Measurements from ENCODE around the gene PTBP2. TPM values are rescaled to one million over a fixed set of nuclear protein-coding genes. Genes with fewer than 3 reads are reported as not detected.

Gene PTBP2
- total RNA-seq, 1 donor from 2014 or later = 43.6 TPM

- DNase-seq (ENCODE audit: low read depth) = no peak
Observed at GRCh38 chr1:96820671-96821070, 99.1 kb downstream of the PTBP2 start.

- no peak for DNase-seq (ENCODE audit: low read depth)
Observed at GRCh38 chr1:96825231-96825630, 103.6 kb downstream of the PTBP2 start.

DNA sequence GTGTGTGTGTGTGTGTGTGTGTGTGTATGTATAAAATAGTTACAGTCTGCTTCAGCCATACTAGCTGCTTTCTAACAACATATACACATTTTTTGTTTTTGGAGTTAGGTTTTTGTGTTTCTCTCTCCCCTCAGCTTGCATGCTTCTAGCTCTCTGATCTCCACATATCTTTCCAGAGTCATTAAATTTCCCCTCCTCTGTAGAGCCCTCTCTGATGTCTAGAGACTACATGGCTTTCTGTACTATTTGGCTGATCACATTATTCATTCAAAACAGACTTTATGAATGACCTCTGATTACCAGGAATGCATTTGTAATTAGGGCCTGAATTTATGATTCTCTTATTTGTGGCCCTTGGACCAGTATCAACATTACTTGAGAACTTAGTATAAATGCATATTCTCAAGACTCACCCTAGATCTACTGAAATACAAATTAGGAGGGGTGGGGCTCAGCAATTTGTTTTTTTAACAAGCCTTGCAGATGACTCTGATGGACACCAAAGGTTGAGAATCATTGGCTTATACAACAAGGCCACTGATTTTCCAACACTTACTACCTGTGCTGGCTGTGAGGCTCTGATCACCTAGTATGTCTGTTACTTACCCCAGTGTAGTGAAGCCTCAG is 104.5 kb downstream of the PTBP2 start:
- no peak for DNase-seq (ENCODE audit: low read depth)

DNA sequence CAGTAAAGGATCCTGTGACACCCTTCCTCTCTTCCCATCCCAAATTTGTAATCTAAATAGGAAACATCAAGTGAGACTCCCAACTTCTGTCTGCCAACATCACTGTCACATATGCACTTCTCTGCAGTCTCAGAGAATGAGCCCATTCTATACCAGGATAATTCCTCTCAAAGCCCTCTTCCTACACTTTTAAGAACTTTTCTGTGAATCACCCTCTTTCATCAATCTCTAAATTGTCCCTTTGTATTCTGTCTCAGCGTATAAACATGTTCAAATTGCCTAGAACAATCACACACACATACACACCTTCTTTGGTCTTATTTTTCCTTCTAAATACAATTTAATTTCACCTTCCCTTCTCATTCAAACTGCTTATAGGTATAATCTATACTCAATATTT is 111.8 kb downstream of the PTBP2 start:
- DNase-seq (ENCODE audit: low read depth) = no peak

GRCh38 chr1:96834986-96835385 is 113.4 kb downstream of the PTBP2 start:
- DNase-seq (ENCODE audit: low read depth) = peak; percentile 22

GRCh38 chr1:96837057-96837780 is 115.6 kb downstream of the PTBP2 start:
- no peak for DNase-seq (ENCODE audit: low read depth)

- DNase-seq (ENCODE audit: low read depth) = no peak
Observed at GRCh38 chr1:96837781-96838216, 116.2 kb downstream of the PTBP2 start.

GRCh38 chr1:96840396-96840795 is 118.8 kb downstream of the PTBP2 start:
- no peak for DNase-seq (ENCODE audit: low read depth)

- no peak for DNase-seq (ENCODE audit: low read depth)
Observed at GRCh38 chr1:96842215-96842614, 120.6 kb downstream of the PTBP2 start.

GRCh38 chr1:96843196-96843595 is 121.6 kb downstream of the PTBP2 start:
- DNase-seq (ENCODE audit: low read depth) = peak; percentile 55

DNA sequence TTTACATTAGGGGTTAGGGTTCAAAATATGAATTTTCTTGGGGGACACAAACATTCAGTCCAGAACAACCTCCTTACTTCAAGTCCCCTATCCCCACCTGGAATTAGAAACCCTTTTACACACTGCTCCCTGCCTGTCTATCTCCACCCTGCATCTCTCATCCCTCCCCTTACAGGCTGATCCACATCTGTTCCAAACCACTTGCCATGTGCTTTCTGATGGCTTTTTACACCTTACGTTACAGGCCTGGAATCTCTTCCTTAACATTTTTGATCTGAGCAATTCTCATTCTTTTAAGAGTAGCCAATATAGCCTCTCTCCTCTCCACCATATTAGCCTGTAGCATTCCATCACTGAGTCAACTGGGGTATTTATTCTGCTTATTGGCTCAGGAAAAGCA is 122.0 kb downstream of the PTBP2 start:
- DNase-seq (ENCODE audit: low read depth) = no peak

GRCh38 chr1:96845464-96845863 is 123.9 kb downstream of the PTBP2 start:
- DNase-seq (ENCODE audit: low read depth) = peak; percentile 23

DNA sequence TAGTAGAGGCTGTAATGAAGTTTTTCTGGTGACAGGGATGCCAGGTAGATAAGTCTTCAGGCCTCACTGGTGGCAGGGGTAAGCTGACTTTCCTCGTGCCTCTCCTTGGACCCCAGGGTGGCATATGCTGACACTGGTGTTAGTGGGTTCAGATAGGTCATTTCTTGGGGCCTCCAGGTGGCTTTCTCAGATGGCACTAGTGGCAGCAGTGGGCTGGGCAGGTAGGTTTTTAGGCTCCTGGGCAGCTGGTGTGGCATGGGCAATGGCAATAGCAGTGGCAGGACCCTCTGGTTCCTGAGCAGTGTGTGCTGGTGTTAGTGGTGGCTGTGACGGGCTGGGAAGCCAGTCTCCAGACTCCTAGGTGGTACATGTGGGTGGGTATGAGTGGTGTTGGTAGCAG is 140.3 kb downstream of the PTBP2 start:
- DNase-seq (ENCODE audit: low read depth) = no peak

DNA sequence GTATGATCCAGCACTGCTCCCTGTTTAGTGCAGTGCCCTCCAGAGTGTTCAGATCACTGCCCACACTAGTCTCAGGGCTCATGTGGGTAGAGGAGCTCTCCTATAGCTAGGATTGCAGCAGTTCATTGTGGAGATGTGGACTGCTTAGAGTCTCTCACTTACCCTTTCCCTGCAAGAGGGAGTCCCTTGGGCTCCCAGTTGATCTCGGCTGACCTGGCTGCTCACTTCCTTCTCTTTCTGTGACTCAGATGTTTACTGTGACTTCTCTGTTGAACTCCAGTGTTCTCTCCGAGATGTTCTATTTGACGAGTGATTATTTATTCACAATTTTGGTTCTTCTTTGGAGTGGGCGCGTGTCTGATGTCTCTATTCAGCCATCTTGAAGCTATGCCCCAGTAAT is 141.9 kb downstream of the PTBP2 start:
- DNase-seq (ENCODE audit: low read depth) = no peak
